Neural progenitor cell (in vitro differentiated cells): ENCODE measurements around the gene C1QTNF1. TPM values are rescaled to one million over a fixed set of nuclear protein-coding genes. Genes with fewer than 3 reads are reported as not detected.

Source experiments
- DNase-seq: peaks from one replicate; pipeline ENCODE4 v3.0.0-alpha.2; 2016; ENCODE audit warnings: low spot score
- H2AFZ ChIP-seq: fragments of 200-600 bp; sonication (generic); replicated peaks from 2 replicates; pipeline ENCODE4 v1.6.1; 2016; ENCODE audit warnings: antibody characterized with exemption
- H3F3A ChIP-seq: fragments of 200-600 bp; sonication (generic); 2 replicates; pipeline ENCODE4 v1.6.1; 2016; ENCODE audit warnings: antibody characterized with exemption, low read depth
- H3K27ac ChIP-seq: fragments of 200-600 bp; sonication (generic); 2 replicates; pipeline ENCODE4 v1.5.1; 2016; ENCODE audit warnings: mild to moderate bottlenecking
- H3K27me3 ChIP-seq: fragments of 200-600 bp; sonication (generic); 2 replicates; pipeline ENCODE4 v1.6.1; 2016; ENCODE audit warnings: mild to moderate bottlenecking, moderate library complexity
- H3K36me3 ChIP-seq: fragments of 200-600 bp; sonication (generic); 2 replicates; pipeline ENCODE4 v1.5.1; 2016
- H3K4me1 ChIP-seq: fragments of 200-600 bp; sonication (generic); 2 replicates; pipeline ENCODE4 v1.6.1; 2016; ENCODE audit warnings: mixed run types
- H3K4me2 ChIP-seq: fragments of 200-600 bp; sonication (generic); 2 replicates; pipeline ENCODE4 v1.6.1; 2016
- H3K4me3 ChIP-seq: fragments of 200-600 bp; sonication (generic); 2 replicates; pipeline ENCODE4 v1.5.1; 2016
- H3K79me2 ChIP-seq: fragments of 200-600 bp; sonication (generic); 2 replicates; pipeline ENCODE4 v1.6.1; 2016; ENCODE audit warnings: low read depth
- H3K9ac ChIP-seq: fragments of 200-600 bp; sonication (generic); 2 replicates; pipeline ENCODE4 v1.6.1; 2016
- H3K9me3 ChIP-seq: fragments of 200-600 bp; sonication (generic); 2 replicates; pipeline ENCODE4 v1.5.1; 2016; ENCODE audit warnings: low read depth
- H4K20me1 ChIP-seq: fragments of 200-600 bp; sonication (generic); 2 replicates; pipeline ENCODE4 v1.6.1; 2016; ENCODE audit warnings: low read depth
- H3K27ac Mint-ChIP-seq: 3 replicates; pipeline ENCODE4 v1.8.0; 2021; ENCODE audit warnings: mixed read lengths
- H3K27me3 Mint-ChIP-seq: 2 replicates; pipeline ENCODE4 v1.8.0; 2022; ENCODE audit warnings: low read depth, mild to moderate bottlenecking, inconsistent platforms, moderate library complexity, mixed read lengths; ENCODE audit not compliant: insufficient read depth
- H3K36me3 Mint-ChIP-seq: 3 replicates; pipeline ENCODE4 v1.8.0; 2021; ENCODE audit warnings: mixed read lengths
- H3K4me1 Mint-ChIP-seq: 3 replicates; pipeline ENCODE4 v1.8.0; 2021; ENCODE audit warnings: mixed read lengths
- H3K4me3 Mint-ChIP-seq: 3 replicates; pipeline ENCODE4 v1.8.0; 2021; ENCODE audit warnings: mild to moderate bottlenecking, moderate library complexity, mixed read lengths
- H3K9me3 Mint-ChIP-seq: 3 replicates; pipeline ENCODE4 v1.8.0; 2020; ENCODE audit warnings: mixed read lengths
- EZH2 ChIP-seq: fragments of 200-600 bp; sonication (generic); IDR thresholded peaks from 2 replicates; pipeline ENCODE4 v1.6.1; 2017; ENCODE audit warnings: antibody characterized with exemption, mild to moderate bottlenecking, moderate library complexity
- EZH2phosphoT487 ChIP-seq: fragments of 200-600 bp; sonication (generic); IDR thresholded peaks from 2 replicates; pipeline ENCODE4 v1.6.1; 2017; ENCODE audit warnings: antibody characterized with exemption
- total RNA-seq: library from RNA; depleted of rRNA; stranded (reverse); fragments of >200 nt; gene quantifications from 2 replicates; pipeline ENCODE4 v1.2.3, GENCODE V29; 2015; ENCODE audit warnings: low replicate concordance
- TF ChIP-seq, protein P1 (sequence below): fragments of 200-600 bp; sonication (generic); IDR thresholded peaks from 2 replicates; pipeline ENCODE4 v1.5.1; 2017; ENCODE audit warnings: antibody characterized with exemption, mild to moderate bottlenecking

C1QTNF1 gene
- total RNA-seq, 1 donor from 2014 or later: 1.4 TPM

DNA sequence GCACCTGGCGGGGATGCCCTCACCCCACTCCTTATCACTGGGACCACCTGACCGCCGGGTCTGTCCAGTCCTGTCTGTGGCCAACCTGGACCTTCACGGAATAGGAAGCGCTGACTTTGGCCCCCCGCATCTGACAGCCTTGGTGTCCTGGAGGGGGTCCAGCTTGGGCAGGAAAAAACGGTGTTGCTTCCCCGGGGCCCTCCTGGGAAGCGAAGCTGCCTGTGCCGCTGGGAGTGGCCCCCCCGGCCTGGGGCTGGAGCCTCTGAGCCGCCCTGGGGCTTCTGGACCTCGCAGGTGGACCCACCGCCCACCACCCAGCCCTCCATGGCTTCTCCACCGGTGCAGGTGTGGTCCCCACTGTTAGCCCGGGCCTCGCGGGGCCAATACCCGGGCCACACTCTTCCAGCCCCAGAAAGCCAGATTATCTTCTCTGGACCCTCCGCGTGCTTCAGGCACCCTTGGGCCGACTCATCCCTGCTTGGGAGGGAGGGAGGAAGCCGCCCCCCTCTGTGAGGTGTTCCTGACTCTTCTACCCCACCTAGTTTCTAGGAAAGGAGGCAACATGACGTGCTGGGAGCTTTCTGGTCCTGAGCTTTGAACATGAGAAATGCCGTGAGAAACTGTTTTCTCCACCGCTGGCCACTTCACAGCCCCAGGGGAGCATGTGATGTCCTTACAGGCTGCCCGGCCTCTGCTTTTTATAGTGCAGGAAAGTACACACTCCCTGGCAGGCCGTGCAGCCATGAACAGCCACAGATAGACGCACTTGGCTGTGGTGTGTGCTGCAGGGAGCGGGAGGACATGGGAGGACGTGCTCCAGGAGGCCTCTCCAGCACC lies 1.1 kb downstream of the C1QTNF1 start:
- no peaks in the 10 kb centered on the region for H3K36me3 ChIP-seq
- no peaks in the 10 kb centered on the region for H3K79me2 ChIP-seq
- DNase-seq: no peak
- H3K9ac ChIP-seq: no peak overlapping the region
- no peak overlapping the region for H3K27ac ChIP-seq
- H4K20me1 ChIP-seq: peaks cover 3% of the 10 kb centered on the region
- no peaks in the 10 kb centered on the region for H3K9me3 ChIP-seq
- H2AFZ ChIP-seq: peak overlapping the region; percentile 94
- H3K4me3 ChIP-seq: peak overlapping the region; percentile 77
- Mint-ChIP-seq H3K4me1 (peaks cover 14% of the 10 kb centered on the region), H3K27me3 (peaks cover 34% of the 10 kb centered on the region), H3K4me3 (peak overlapping the region; percentile 86), H3K9me3 (no peaks in the 10 kb centered on the region), H3K36me3 (no peaks in the 10 kb centered on the region), H3K27ac (no peak overlapping the region)
- peaks cover 22% of the 10 kb centered on the region for H3F3A ChIP-seq
- H3K4me1 ChIP-seq: peaks cover 9% of the 10 kb centered on the region
- H3K27me3 ChIP-seq: peaks cover 100% of the 10 kb centered on the region
- TF ChIP-seq EZH2 (no peak), EZH2phosphoT487 (peak; percentile 28)
- H3K4me2 ChIP-seq: peak overlapping the region; percentile 100

DNA sequence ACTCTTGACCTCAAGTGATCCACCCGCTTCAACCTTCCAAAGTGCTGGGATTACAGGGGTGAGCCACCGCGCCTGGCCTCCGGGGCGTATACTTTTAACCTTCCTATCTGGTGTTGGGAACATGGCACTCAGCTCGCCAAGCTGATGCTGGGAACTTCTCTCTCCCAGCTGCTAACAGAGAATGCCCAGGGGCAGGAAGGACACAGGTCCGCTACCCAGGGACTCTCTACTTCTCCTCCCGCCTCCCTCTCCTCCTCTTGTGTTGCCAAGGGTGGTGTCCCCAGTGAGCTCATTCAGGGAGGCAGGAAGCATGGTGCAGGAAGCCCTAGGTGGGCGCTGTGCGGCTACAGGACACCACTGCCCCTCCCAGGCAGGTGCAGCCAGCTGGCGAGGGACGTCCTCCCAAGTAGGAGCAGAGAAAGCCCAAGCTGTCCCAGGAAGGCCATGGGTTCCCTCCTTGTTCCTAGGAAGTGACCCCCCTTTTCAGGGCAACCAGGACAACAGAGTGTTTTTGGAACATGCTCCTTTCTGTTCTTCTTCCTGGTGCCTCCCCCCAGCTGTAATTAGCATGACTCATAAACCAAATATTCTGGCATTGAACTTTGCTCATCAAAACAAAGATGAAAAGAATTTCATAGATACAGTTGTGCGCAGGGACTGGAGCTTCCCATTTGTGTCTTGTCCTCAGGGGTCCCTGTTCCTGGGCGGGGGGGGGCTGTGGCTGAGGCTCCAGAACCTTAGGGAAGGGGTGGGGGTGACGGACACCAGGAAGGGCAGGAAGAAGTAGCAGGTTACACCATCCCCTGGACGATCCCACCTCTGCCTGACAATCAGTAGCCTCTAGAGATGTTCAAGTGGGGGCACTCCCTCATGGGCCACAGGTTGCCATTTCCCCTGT lies 2.7 kb downstream of the C1QTNF1 start:
- H3F3A ChIP-seq: peaks cover 22% of the 10 kb centered on the region
- Mint-ChIP-seq H3K27me3 (peaks cover 36% of the 10 kb centered on the region), H3K36me3 (no peaks in the 10 kb centered on the region), H3K9me3 (no peaks in the 10 kb centered on the region), H3K4me1 (peaks cover 14% of the 10 kb centered on the region), H3K27ac (no peak overlapping the region), H3K4me3 (peak overlapping the region; percentile 46)
- DNase-seq: no peak
- H3K9ac ChIP-seq: no peak overlapping the region
- H3K4me2 ChIP-seq: no peak overlapping the region
- no peak overlapping the region for H2AFZ ChIP-seq
- TF ChIP-seq, protein P1, sequence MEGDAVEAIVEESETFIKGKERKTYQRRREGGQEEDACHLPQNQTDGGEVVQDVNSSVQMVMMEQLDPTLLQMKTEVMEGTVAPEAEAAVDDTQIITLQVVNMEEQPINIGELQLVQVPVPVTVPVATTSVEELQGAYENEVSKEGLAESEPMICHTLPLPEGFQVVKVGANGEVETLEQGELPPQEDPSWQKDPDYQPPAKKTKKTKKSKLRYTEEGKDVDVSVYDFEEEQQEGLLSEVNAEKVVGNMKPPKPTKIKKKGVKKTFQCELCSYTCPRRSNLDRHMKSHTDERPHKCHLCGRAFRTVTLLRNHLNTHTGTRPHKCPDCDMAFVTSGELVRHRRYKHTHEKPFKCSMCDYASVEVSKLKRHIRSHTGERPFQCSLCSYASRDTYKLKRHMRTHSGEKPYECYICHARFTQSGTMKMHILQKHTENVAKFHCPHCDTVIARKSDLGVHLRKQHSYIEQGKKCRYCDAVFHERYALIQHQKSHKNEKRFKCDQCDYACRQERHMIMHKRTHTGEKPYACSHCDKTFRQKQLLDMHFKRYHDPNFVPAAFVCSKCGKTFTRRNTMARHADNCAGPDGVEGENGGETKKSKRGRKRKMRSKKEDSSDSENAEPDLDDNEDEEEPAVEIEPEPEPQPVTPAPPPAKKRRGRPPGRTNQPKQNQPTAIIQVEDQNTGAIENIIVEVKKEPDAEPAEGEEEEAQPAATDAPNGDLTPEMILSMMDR: no peak
- no peak for TF ChIP-seq EZH2
- no peak for TF ChIP-seq EZH2phosphoT487
- no peaks in the 10 kb centered on the region for H3K36me3 ChIP-seq
- H3K79me2 ChIP-seq: no peaks in the 10 kb centered on the region
- H3K9me3 ChIP-seq: no peaks in the 10 kb centered on the region
- H3K4me1 ChIP-seq: peaks cover 9% of the 10 kb centered on the region
- peaks cover 3% of the 10 kb centered on the region for H4K20me1 ChIP-seq
- no peak overlapping the region for H3K27ac ChIP-seq
- no peak overlapping the region for H3K4me3 ChIP-seq
- peaks cover 94% of the 10 kb centered on the region for H3K27me3 ChIP-seq

DNA sequence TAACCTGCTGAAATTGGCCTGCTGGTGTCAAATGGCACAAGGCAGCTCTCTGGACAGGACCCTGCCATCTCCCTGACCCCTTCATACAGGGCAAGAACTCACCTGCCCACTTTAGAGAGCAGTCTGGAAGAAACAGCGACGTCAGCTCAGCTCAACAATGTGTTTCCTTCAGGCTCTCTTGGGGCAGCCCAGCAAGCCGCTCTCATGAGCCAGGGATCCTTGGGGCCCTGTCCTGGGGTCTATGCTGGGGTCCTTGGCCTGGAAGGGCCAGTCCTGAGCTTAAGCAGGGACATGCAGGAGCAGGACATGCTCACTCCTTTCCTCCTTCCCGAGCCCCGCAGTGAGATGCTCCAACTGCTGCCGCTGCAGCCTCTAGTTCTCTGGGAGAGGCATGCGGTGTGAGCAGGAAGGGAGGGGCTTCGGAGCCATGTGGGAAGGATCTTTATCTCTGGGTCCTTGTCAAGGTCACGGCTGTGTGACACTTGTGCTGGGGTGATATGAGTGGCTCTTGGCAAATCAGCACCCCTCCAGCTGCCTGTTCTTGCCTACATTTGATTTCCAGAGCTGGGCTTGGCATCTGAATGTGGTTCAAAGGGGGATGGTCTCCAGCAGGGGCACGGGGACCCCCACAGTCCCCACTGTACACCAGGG lies 3.4 kb downstream of the C1QTNF1 start:
- Mint-ChIP-seq H3K4me3 (no peak overlapping the region), H3K36me3 (no peaks in the 10 kb centered on the region), H3K4me1 (peaks cover 14% of the 10 kb centered on the region), H3K27ac (no peak overlapping the region), H3K27me3 (peaks cover 36% of the 10 kb centered on the region), H3K9me3 (no peaks in the 10 kb centered on the region)
- H4K20me1 ChIP-seq: peaks cover 3% of the 10 kb centered on the region
- no peak overlapping the region for H3K4me2 ChIP-seq
- DNase-seq: no peak
- no peak overlapping the region for H3K4me3 ChIP-seq
- peaks cover 94% of the 10 kb centered on the region for H3K27me3 ChIP-seq
- H3F3A ChIP-seq: peaks cover 20% of the 10 kb centered on the region
- H3K9me3 ChIP-seq: no peaks in the 10 kb centered on the region
- H3K79me2 ChIP-seq: no peaks in the 10 kb centered on the region
- peaks cover 9% of the 10 kb centered on the region for H3K4me1 ChIP-seq
- no peaks in the 10 kb centered on the region for H3K36me3 ChIP-seq
- TF ChIP-seq EZH2 (no peak), EZH2phosphoT487 (no peak)
- TF ChIP-seq, protein P1: no peak
- no peak overlapping the region for H3K27ac ChIP-seq
- no peak overlapping the region for H2AFZ ChIP-seq
- no peak overlapping the region for H3K9ac ChIP-seq
